Astrocyte (in vitro differentiated cells and primary cell): ENCODE measurements around the gene ADSS1. TPM values are rescaled to one million over a fixed set of nuclear protein-coding genes. Genes with fewer than 3 reads are reported as not detected.

Source experiments
- DNase-seq: peaks from one replicate; pipeline ENCODE4 v3.0.0-alpha.2; 2010; ENCODE audit warnings: low read depth
- FAIRE-seq: peaks from 2 replicates; lab custom pipeline; 2011; peaks lifted over from hg19 to GRCh38; lab: Jason Lieb, UNC
- H2AFZ ChIP-seq: 2 replicates; pipeline ENCODE4 v1.6.0; 2012; ENCODE audit warnings: low read depth, low read length, inconsistent platforms
- H3K27ac ChIP-seq: 2 replicates; pipeline ENCODE4 v1.5.1; 2011; ENCODE audit warnings: low read depth, low read length, inconsistent platforms
- H3K27me3 ChIP-seq: 2 replicates; pipeline ENCODE4 v1.6.0; 2011; ENCODE audit warnings: low read length, inconsistent platforms; ENCODE audit not compliant: insufficient read depth
- H3K36me3 ChIP-seq: 2 replicates; pipeline ENCODE4 v1.5.1; 2011; ENCODE audit warnings: low read length, inconsistent platforms; ENCODE audit not compliant: insufficient read depth
- H3K4me1 ChIP-seq: 2 replicates; pipeline ENCODE4 v1.5.1; 2011; ENCODE audit warnings: low read length, inconsistent platforms; ENCODE audit not compliant: insufficient read depth
- H3K4me2 ChIP-seq: 2 replicates; pipeline ENCODE4 v1.6.0; 2012; ENCODE audit warnings: low read length, inconsistent platforms
- H3K4me3 ChIP-seq: 2 replicates; pipeline ENCODE4 v1.5.1; 2011; ENCODE audit warnings: low read depth, mild to moderate bottlenecking, low read length, inconsistent platforms; ENCODE audit not compliant: insufficient read depth
- H3K79me2 ChIP-seq: 2 replicates; pipeline ENCODE4 v1.6.0; 2012; ENCODE audit warnings: mild to moderate bottlenecking, low read length, inconsistent platforms; ENCODE audit not compliant: insufficient read depth
- H3K9ac ChIP-seq: 2 replicates; pipeline ENCODE4 v1.6.0; 2012; ENCODE audit warnings: mild to moderate bottlenecking, low read length, inconsistent platforms
- H3K9me3 ChIP-seq: 2 replicates; pipeline ENCODE4 v1.5.1; 2012; ENCODE audit warnings: low read depth, mild to moderate bottlenecking, low read length, inconsistent platforms; ENCODE audit not compliant: insufficient read depth
- H4K20me1 ChIP-seq: 2 replicates; pipeline ENCODE4 v1.6.0; 2012; ENCODE audit warnings: low read length, inconsistent platforms; ENCODE audit not compliant: insufficient read depth
- H3K27ac Mint-ChIP-seq: one replicate; pipeline ENCODE4 v1.8.0; 2021; ENCODE audit warnings: mild to moderate bottlenecking, mixed read lengths; ENCODE audit not compliant: unreplicated experiment
- H3K27me3 Mint-ChIP-seq: one replicate; pipeline ENCODE4 v1.8.0; 2021; ENCODE audit warnings: low read depth, mixed read lengths; ENCODE audit not compliant: unreplicated experiment
- H3K36me3 Mint-ChIP-seq: one replicate; pipeline ENCODE4 v1.8.0; 2021; ENCODE audit warnings: low read depth, mixed read lengths; ENCODE audit not compliant: unreplicated experiment
- H3K4me1 Mint-ChIP-seq: one replicate; pipeline ENCODE4 v1.8.0; 2021; ENCODE audit warnings: low read depth, mixed read lengths; ENCODE audit not compliant: unreplicated experiment
- H3K4me3 Mint-ChIP-seq: one replicate; pipeline ENCODE4 v1.8.0; 2021; ENCODE audit warnings: mild to moderate bottlenecking, moderate library complexity, mixed read lengths; ENCODE audit not compliant: unreplicated experiment
- H3K9me3 Mint-ChIP-seq: one replicate; pipeline ENCODE4 v1.8.0; 2021; ENCODE audit warnings: mild to moderate bottlenecking, mixed read lengths; ENCODE audit not compliant: unreplicated experiment
- CTCF ChIP-seq: IDR thresholded peaks from 2 replicates; pipeline ENCODE4 v1.5.1; 2011; ENCODE audit warnings: low read depth, mild to moderate bottlenecking, inconsistent platforms, low read length, moderate library complexity; ENCODE audit not compliant: insufficient read depth
- EZH2 ChIP-seq: IDR thresholded peaks from 2 replicates; pipeline ENCODE4 v1.6.1; 2012; ENCODE audit warnings: mild to moderate bottlenecking, low read length, inconsistent platforms; ENCODE audit not compliant: insufficient read depth
- total RNA-seq: library from RNA; stranded (reverse); gene quantifications from 2 replicates; pipeline ENCODE4 v1.2.1, GENCODE V29; 2021

Gene ADSS1
- total RNA-seq, 1 donor from 2014 or later: 4.4 TPM

- no peak for FAIRE-seq
- H3K27me3 Mint-ChIP-seq: peaks cover 11% of the 10 kb centered on the region
- no peaks in the 10 kb centered on the region for H3K4me1 Mint-ChIP-seq
These were observed 9.1 kb downstream of the ADSS1 start for GRCh38 chr14:104732931-104733681.

GRCh38 chr14:104734051-104734587 lies 10.1 kb downstream of the ADSS1 start:
- Mint-ChIP-seq H3K4me1 (no peaks in the 10 kb centered on the region), H3K36me3 (no peaks in the 10 kb centered on the region), H3K27ac (no peak overlapping the region), H3K9me3 (no peaks in the 10 kb centered on the region), H3K27me3 (peaks cover 8% of the 10 kb centered on the region), H3K4me3 (no peak overlapping the region)
- Histone ChIP-seq H3K9me3 (no peaks in the 10 kb centered on the region), H3K4me3 (no peak overlapping the region), H3K27ac (no peak overlapping the region), H4K20me1 (no peaks in the 10 kb centered on the region), H3K27me3 (no peaks in the 10 kb centered on the region), H3K4me1 (peaks cover 8% of the 10 kb centered on the region), H3K9ac (no peak overlapping the region), H3K36me3 (no peaks in the 10 kb centered on the region), H3K4me2 (no peak overlapping the region), H3K79me2 (no peaks in the 10 kb centered on the region), H2AFZ (no peak overlapping the region)
- TF ChIP-seq CTCF (no peak), EZH2 (no peak)
- no peak for FAIRE-seq
- DNase-seq: no peak

More at GRCh38 chr14:104732931-104733681, 9.1 kb downstream of the ADSS1 start:
- peaks cover 8% of the 10 kb centered on the region for H3K4me1 ChIP-seq
- H4K20me1 ChIP-seq: no peaks in the 10 kb centered on the region
- H3K27me3 ChIP-seq: no peaks in the 10 kb centered on the region
- no peak overlapping the region for H3K9ac ChIP-seq
- no peak overlapping the region for H3K27ac Mint-ChIP-seq
- H2AFZ ChIP-seq: no peak overlapping the region
- H3K36me3 ChIP-seq: no peaks in the 10 kb centered on the region
- no peaks in the 10 kb centered on the region for H3K36me3 Mint-ChIP-seq
- no peak overlapping the region for H3K27ac ChIP-seq
- H3K4me3 ChIP-seq: no peak overlapping the region
- H3K9me3 Mint-ChIP-seq: no peaks in the 10 kb centered on the region
- TF ChIP-seq EZH2: no peak
- no peak for TF ChIP-seq CTCF
- H3K79me2 ChIP-seq: no peaks in the 10 kb centered on the region
- H3K4me2 ChIP-seq: no peak overlapping the region
- DNase-seq: no peak
- H3K4me3 Mint-ChIP-seq: no peak overlapping the region
- H3K9me3 ChIP-seq: no peaks in the 10 kb centered on the region

GRCh38 chr14:104734601-104734990 lies 10.6 kb downstream of the ADSS1 start:
- no peaks in the 10 kb centered on the region for H4K20me1 ChIP-seq
- Mint-ChIP-seq H3K4me3 (no peak overlapping the region), H3K27ac (no peak overlapping the region), H3K9me3 (no peaks in the 10 kb centered on the region), H3K36me3 (no peaks in the 10 kb centered on the region), H3K4me1 (no peaks in the 10 kb centered on the region), H3K27me3 (peaks cover 7% of the 10 kb centered on the region)
- H3K79me2 ChIP-seq: no peaks in the 10 kb centered on the region
- TF ChIP-seq EZH2 (no peak), CTCF (no peak)
- no peak overlapping the region for H2AFZ ChIP-seq
- no peak for DNase-seq
- no peak overlapping the region for H3K4me3 ChIP-seq
- no peak for FAIRE-seq
- no peaks in the 10 kb centered on the region for H3K9me3 ChIP-seq
- no peak overlapping the region for H3K27ac ChIP-seq
- H3K36me3 ChIP-seq: no peaks in the 10 kb centered on the region
- H3K4me1 ChIP-seq: peaks cover 8% of the 10 kb centered on the region
- H3K4me2 ChIP-seq: no peak overlapping the region
- H3K27me3 ChIP-seq: no peaks in the 10 kb centered on the region
- no peak overlapping the region for H3K9ac ChIP-seq
